Activated naive CD4-positive, alpha-beta T cell (primary cell): Measurements from ENCODE around the gene MYO18B.

ENCODE experiments used
- DNase-seq, 4 experiments: peaks; one replicate each; lab custom pipeline; 2025; lab: John Stamatoyannopoulos, UW

The MYO18B gene

DNA sequence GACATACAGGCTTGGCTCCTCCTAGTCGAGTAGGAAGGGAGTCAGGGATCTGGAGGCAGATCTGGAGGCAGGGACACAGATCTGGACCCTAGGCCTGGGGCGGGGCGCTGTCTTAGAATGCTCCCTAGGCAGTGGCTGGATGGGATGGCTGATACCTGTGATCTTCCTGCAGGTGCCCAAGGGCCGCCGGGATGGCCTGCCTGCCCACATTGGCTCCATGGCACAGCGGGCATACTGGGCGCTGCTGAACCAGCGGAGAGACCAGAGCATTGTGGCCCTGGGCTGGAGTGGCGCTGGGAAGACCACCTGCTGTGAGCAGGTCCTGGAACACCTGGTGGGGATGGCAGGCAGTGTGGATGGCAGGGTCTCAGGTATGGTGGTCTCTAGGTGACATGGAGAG, 35.4 kb downstream of the MYO18B start:
- DNase-seq = no peak

- no peak for DNase-seq
Observed at GRCh38 chr22:25777870-25778269, 35.9 kb downstream of the MYO18B start.

- DNase-seq = no peak
Observed at GRCh38 chr22:25779426-25779825, 37.4 kb downstream of the MYO18B start.

DNA sequence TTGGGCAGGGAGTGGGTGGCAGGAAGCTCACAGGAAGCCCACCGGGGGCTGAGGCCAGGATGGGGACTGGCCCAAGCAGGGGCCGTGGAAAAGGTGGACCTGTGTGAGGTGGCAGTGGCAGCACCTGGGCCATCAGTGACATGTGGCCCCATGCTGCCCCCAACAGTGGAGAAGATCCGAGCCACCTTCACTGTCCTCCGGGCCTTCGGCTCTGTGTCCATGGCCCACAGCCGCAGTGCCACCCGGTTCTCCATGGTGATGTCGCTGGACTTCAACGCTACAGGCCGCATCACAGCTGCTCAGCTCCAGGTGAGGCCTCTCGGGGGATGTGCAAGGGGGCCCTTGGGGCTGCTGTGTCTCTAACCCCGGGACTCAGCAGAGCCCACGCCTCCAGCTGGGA, 37.9 kb downstream of the MYO18B start:
- no peak for DNase-seq

DNA sequence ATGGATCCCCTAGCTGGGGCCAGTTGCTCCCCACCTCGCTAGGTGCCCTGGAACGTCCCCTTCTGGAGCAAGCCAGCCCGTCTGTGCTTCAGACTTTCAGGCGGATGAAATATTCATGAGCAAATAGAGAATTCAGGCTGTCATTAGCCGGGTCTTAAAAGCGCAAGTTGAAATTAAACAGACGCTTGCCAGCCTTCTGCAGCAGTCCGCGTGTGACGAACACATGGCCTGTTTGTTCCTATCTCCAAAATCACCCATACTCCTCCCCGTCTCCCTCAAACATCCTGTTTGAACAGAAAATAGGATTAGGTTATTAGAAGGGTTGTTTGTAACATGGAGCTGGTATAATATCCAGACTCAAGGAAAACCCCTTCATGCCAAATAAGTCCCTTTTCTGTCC, 38.7 kb downstream of the MYO18B start:
- DNase-seq = no peak

GRCh38 chr22:25781801-25782200, 39.8 kb downstream of the MYO18B start:
- DNase-seq = no peak

DNA sequence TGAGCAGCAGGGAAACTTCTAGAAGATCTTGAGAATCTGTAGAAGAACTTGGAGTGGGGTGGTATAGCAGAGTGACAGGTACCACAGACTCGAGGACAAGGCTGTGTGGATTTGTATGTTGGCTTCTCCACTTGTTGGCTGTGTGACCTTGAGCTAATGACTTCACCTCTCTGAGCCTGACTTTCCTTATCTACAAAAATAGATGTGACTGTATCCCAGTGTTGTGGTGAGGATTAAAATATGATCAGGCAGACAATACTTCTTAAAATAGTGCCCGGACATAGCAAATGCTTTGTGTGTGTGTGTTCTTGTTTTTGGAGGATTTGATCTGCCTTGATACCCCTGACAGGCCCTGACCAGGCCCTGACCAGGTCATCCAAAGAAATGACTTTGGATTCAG, 40.8 kb downstream of the MYO18B start:
- DNase-seq = no peak

DNA sequence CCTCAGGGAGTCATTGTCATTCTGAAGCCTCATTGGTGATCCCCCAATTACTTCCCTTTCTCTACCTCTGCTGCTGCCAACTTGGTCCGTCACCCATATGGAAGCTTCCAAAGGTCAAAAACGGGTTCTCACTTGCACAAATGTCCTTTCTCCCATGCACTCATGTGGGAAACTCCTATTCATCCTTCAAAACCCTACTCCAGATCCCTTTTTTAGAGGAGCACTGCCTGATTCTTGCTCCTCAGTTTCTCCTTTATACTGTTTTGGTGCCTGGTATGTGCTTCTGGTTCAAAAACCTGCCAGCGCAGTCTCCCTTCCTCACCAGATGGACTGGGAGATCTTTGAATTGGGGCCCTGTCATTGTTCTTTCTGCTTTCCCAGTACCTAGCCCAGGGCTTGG, 41.9 kb downstream of the MYO18B start:
- no peak for DNase-seq

GRCh38 chr22:25786165-25786564, 44.2 kb downstream of the MYO18B start:
- DNase-seq = no peak

- no peak for DNase-seq
Observed at GRCh38 chr22:25791556-25791955, 49.6 kb downstream of the MYO18B start.

DNA sequence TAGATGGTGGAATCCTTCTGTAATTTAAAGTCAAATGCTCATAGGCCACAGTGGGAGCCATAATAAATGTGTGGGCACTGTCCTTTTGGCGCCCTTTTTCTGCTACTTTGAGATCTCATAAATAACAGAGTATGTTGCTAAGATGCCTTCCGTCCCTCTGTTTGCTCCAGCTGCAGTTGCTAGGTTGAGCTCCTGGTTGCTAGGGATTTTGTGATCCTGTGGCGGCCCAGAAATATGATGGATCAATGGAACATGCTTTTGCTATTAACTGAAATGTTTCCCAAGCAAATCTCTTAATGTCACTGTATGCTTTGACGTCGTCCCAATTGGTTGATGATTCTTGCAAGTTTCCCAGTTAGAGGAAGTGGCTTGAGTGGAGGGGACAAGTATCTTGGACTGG, 53.5 kb downstream of the MYO18B start:
- no peak for DNase-seq

GRCh38 chr22:25797498-25798290, 55.7 kb downstream of the MYO18B start:
- no peak for DNase-seq

DNA sequence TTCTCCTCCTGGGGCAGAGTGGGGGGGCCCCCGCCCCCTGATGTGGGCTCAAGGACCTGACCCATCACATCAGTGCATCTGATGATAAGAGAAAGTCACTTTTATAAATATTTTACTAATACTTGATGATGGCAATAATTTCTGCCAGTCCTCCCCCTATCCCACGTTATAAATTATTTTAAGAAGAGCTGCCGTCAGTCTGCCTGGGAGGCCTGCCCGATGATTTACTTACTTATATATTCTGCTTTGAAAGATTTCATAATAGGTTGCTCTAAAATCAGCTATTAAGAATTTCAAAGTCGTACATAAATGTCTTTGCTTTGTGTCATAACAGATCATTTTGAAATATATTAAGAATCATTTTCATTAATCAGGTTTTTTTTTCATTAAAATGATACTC, 58.8 kb downstream of the MYO18B start:
- no peak for DNase-seq

DNA sequence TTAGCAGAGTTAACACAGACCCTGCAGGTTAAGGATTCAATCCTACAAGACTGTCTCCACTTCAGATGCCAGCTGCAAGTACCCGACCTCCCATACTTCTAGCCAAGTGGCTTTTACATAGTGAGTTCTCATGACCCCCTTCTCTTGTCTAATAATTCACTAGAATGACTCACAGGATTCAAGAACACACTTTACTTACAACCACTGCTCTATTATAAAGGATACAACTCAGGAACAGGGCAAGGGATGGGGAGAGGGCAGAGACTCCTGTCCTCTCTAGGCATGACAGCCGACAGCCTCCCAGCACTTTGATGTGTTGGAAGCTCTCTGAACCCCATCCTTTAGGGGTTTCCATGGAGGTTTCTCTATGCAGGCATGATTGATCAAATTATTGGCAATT, 60.0 kb downstream of the MYO18B start:
- DNase-seq = no peak

DNA sequence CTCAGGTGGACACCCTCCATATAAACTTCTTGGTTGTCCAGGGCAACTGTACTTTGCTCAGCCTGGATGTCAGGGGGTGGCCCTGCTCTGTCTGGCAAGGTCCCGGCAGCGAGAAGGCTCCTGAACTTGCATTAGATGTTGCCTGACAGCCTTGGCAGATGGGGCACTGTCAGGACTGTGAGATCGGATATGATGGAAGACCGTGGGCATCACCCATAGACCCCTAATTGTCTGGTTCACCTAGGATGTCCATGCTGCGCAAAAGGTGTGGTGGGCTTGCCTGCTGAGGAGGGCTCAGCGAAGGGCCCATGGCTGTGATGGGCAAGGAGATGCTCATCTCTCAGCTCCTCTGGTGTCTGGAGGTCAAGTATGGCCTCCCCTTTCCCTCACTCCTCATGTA, 62.7 kb downstream of the MYO18B start:
- no peak for DNase-seq

GRCh38 chr22:25806579-25806978, 64.6 kb downstream of the MYO18B start:
- no peak for DNase-seq

DNA sequence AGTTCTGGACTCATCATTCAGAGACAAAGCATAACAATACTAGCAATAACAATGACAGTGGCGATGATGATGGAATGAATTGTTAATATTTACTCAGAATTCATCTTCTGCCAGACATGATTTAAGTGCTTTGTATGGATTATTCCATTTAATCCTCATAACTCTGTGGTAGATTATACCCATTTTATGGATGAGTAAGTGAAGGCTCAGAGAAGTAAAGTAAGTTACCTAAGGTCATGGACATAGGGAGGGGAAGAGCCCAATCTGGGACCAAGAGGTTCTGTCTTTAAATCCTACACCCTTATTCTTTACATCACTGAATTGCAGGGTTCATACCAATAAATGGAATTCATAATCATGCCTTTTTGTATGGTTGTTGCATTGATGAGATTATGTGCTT, 72.7 kb downstream of the MYO18B start:
- DNase-seq = no peak

GRCh38 chr22:25815561-25815960, 73.6 kb downstream of the MYO18B start:
- no peak for DNase-seq

DNA sequence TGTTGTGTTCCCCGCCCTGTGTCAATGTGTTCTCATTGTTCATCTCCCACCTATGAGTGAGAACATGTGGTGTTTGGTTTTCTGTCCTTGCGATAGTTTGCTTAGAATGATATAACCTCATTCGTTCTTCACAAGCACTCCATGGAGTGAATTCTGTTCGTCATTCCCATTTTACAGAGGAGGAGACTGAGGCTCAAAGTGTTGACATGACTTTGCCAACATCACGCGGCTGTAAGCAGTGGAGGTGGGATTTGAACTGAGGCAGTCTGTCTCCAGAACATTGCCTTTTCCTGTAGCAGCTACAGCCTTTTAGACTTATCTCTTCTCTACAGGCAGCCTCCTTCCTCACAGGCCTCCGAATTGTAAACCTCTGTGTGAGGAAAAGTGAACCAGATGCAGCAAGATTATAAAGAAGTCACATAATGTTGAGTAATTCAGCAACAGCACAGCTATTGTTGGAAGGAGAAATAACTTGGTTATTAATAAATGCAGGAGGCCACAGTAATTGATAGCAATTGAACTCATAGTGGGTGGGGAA, 74.6 kb downstream of the MYO18B start:
- no peak for DNase-seq

GRCh38 chr22:25817092-25817943, 75.3 kb downstream of the MYO18B start:
- DNase-seq = no peak

GRCh38 chr22:25818541-25818940, 76.6 kb downstream of the MYO18B start:
- no peak for DNase-seq

DNA sequence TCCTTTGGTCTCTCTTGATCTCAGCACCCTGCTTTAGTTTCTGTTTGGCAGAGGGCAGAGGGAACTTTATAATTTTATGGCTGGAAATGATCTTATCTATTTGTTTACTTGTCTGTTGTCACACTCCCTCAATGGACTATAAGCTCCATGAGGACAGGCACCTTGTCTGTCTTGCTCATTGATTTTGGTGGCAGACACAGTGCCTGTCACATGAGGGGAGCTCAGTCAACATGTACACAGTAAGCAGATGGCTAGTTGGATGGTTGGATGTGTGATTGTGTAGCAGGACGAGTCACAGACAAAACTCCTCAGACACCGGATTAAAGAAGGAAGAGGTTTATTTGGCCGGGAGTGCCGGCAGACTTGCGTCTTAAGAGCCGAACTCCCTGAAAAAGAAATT, 80.4 kb downstream of the MYO18B start:
- DNase-seq = no peak

DNA sequence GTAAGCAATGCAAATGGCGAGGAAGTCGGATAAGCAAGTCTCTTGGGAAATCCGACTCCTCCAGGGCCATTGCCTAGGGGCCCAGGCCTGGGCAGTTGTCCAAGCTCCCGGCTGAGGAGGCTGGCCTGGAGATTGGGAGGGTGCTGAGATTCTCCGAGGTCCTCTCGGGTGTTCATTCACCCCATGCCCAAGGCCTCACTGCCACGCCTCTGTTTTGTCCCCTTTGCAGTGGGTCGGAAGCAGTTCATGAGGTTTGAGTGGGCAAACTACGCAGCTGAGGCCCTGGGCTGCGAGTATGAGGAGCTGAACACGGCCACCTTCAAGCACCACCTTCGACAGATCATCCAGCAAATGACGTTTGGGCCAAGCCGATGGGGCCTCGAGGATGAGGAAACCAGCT, 81.3 kb downstream of the MYO18B start:
- no peak for DNase-seq
